Measurements from ENCODE around the gene ITPR1. TPM values are rescaled to one million over a fixed set of nuclear protein-coding genes. Genes with fewer than 3 reads are reported as not detected.

ITPR1 gene
- total and polyA plus RNA-seq, 2 donors, result 57.3 to 240 TPM

GRCh38 chr3:4729061-4729973 lies 236.2 kb downstream of the ITPR1 start:
- WGBS, result 84% methylated on average over 6 of the region's 6 CpGs
- H3K4me3 ChIP-seq (ENCODE audit: low read depth, low read length), result no peak overlapping the region
- H3K4me1 ChIP-seq (ENCODE audit: insufficient read depth), result no peaks in the 10 kb centered on the region
- no peaks in the 10 kb centered on the region for H3K36me3 ChIP-seq (ENCODE audit: insufficient read depth)
- DNase-seq (ENCODE audit: extremely low spot score), result no peak
- H3K27ac ChIP-seq (ENCODE audit: low read depth), result no peak overlapping the region

- no peak overlapping the region for H3K27ac ChIP-seq (ENCODE audit: low read depth)
- 88% methylated on average over 7 of the region's 7 CpGs for WGBS
- no peaks in the 10 kb centered on the region for H3K36me3 ChIP-seq (ENCODE audit: insufficient read depth)
- DNase-seq (ENCODE audit: extremely low spot score), result no peak
- H3K4me3 ChIP-seq (ENCODE audit: low read depth, low read length), result no peak overlapping the region
- no peaks in the 10 kb centered on the region for H3K4me1 ChIP-seq (ENCODE audit: insufficient read depth)
Observed at GRCh38 chr3:4730719-4731118, 237.6 kb downstream of the ITPR1 start.

GRCh38 chr3:4731543-4732111 lies 238.5 kb downstream of the ITPR1 start:
- Histone ChIP-seq H3K4me3 (ENCODE audit: low read depth, low read length) (no peak overlapping the region), H3K27ac (ENCODE audit: low read depth) (no peak overlapping the region), H3K4me1 (ENCODE audit: insufficient read depth) (no peaks in the 10 kb centered on the region), H3K36me3 (ENCODE audit: insufficient read depth) (no peaks in the 10 kb centered on the region)
- DNase-seq (ENCODE audit: extremely low spot score), result no peak
- 90% methylated on average over 6 of the region's 6 CpGs for WGBS

DNA sequence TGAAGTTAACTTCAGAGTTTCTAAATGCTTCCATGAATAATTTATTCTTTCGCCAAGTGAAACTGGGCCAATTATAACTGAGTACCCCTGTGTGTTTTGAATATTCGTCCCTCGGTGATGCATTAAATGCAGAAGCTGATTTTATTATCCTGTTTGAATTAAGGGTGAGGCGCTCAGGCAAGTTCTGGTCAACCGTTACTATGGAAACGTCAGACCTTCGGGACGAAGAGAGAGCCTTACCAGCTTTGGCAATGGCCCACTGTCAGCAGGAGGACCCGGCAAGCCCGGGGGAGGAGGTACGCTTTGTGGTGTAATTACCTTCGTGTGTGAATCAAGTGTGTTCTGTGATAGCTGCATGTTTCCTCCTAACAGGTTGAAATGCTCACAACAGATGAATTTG lies 239.8 kb downstream of the ITPR1 start:
- Histone ChIP-seq H3K27ac (ENCODE audit: low read depth) (no peak overlapping the region), H3K36me3 (ENCODE audit: insufficient read depth) (no peaks in the 10 kb centered on the region), H3K4me3 (ENCODE audit: low read depth, low read length) (no peak overlapping the region), H3K4me1 (ENCODE audit: insufficient read depth) (no peaks in the 10 kb centered on the region)
- DNase-seq (ENCODE audit: extremely low spot score), result no peak
- 73% methylated on average over 12 of the region's 12 CpGs for WGBS

- Histone ChIP-seq H3K36me3 (ENCODE audit: insufficient read depth) (no peaks in the 10 kb centered on the region), H3K4me1 (ENCODE audit: insufficient read depth) (no peaks in the 10 kb centered on the region), H3K27ac (ENCODE audit: low read depth) (no peak overlapping the region), H3K4me3 (ENCODE audit: low read depth, low read length) (no peak overlapping the region)
- DNase-seq (ENCODE audit: extremely low spot score), result no peak
- WGBS, result 80% methylated on average over 2 of the region's 2 CpGs
Observed at GRCh38 chr3:4734454-4734853, 241.3 kb downstream of the ITPR1 start.

- WGBS, result 90% methylated on average over 4 of the region's 4 CpGs
Observed at GRCh38 chr3:4735243-4735642, 242.1 kb downstream of the ITPR1 start.

GRCh38 chr3:4736284-4736861 lies 243.2 kb downstream of the ITPR1 start:
- no peaks in the 10 kb centered on the region for H3K4me1 ChIP-seq (ENCODE audit: insufficient read depth)
- WGBS, result 72% methylated on average over 14 of the region's 14 CpGs
- H3K27ac ChIP-seq (ENCODE audit: low read depth), result peak overlapping the region; percentile 11
- H3K4me3 ChIP-seq (ENCODE audit: low read depth, low read length), result no peak overlapping the region
- H3K36me3 ChIP-seq (ENCODE audit: insufficient read depth), result no peaks in the 10 kb centered on the region
- DNase-seq (ENCODE audit: extremely low spot score), result no peak

More at GRCh38 chr3:4735243-4735642, 242.1 kb downstream of the ITPR1 start:
- Histone ChIP-seq H3K4me3 (ENCODE audit: low read depth, low read length) (no peak overlapping the region), H3K27ac (ENCODE audit: low read depth) (no peak overlapping the region), H3K36me3 (ENCODE audit: insufficient read depth) (no peaks in the 10 kb centered on the region), H3K4me1 (ENCODE audit: insufficient read depth) (no peaks in the 10 kb centered on the region)
- DNase-seq (ENCODE audit: extremely low spot score), result no peak

DNA sequence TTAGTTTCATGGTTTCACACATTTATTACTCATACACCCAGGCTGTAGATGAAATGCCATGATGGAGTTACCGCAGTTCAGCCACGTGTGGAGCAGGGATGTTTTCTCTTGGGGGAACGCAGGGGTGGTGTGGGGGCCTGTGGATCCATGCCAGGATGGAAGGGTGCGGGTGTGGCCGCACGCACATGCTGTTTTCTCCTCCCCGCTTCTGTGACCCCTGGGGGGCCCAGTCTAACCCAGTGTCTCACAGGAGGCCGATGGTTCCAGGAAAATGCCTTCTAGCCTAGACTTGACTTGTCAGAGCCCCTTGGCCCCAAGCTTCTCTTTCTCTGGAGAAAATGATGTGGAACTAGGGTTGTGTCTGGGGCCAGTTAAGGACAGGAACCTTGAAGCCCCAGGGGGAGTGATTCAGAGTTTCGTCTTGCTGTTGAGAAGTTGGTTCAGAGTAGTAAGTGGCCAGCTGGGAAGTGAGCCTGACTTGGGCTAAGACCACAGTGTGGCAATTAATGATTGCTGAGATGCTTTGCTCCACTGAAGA lies 245.7 kb downstream of the ITPR1 start:
- H3K4me3 ChIP-seq (ENCODE audit: low read depth, low read length), result no peak overlapping the region
- DNase-seq (ENCODE audit: extremely low spot score), result no peak
- WGBS, result 86% methylated on average over 9 of the region's 9 CpGs
- H3K27ac ChIP-seq (ENCODE audit: low read depth), result no peak overlapping the region
- no peaks in the 10 kb centered on the region for H3K36me3 ChIP-seq (ENCODE audit: insufficient read depth)
- H3K4me1 ChIP-seq (ENCODE audit: insufficient read depth), result no peaks in the 10 kb centered on the region

- Histone ChIP-seq H3K4me3 (ENCODE audit: low read depth, low read length) (no peak overlapping the region), H3K36me3 (ENCODE audit: insufficient read depth) (no peaks in the 10 kb centered on the region), H3K27ac (ENCODE audit: low read depth) (peak overlapping the region; percentile 30), H3K4me1 (ENCODE audit: insufficient read depth) (no peaks in the 10 kb centered on the region)
- no peak for DNase-seq (ENCODE audit: extremely low spot score)
- WGBS, result 96% methylated on average over 9 of the region's 9 CpGs
Observed at GRCh38 chr3:4739289-4740236, 246.4 kb downstream of the ITPR1 start.

DNA sequence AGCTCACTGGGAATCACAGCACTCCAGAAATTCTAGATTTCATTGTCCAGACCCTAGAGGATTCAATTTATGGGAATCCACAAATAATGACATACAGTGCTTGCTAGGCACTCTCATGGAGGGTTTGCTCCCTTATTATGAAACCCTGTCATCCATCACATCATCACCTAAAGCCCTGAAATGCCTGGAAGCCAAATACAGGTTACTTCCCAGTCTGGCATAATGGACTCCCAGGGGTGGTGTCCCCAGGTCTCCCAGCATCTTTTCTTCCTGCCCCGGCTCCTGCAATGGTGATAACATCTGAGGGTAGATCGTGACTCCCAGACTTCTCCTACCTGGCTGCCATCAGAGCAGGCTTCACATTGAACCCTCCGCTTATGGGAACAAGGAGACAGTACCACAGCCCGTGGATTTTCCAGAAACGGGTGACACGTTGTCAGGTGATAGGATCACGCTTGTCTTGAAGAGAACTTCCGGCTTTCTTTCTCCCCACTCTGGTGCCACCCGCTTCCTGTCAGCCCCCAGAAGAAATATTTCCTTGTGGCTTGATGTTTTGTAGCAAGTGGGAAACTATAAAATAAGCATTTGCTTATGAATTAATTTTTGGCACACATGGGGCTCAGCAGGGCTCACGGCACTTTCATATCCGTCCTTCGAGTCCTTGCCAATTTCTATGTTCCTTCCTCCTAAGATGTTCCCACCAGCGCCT lies 247.4 kb downstream of the ITPR1 start:
- H3K4me1 ChIP-seq (ENCODE audit: insufficient read depth), result no peaks in the 10 kb centered on the region
- no peak for DNase-seq (ENCODE audit: extremely low spot score)
- H3K4me3 ChIP-seq (ENCODE audit: low read depth, low read length), result no peak overlapping the region
- no peaks in the 10 kb centered on the region for H3K36me3 ChIP-seq (ENCODE audit: insufficient read depth)
- WGBS, result 68% methylated on average over 13 of the region's 13 CpGs
- H3K27ac ChIP-seq (ENCODE audit: low read depth), result peak overlapping the region; percentile 80

DNA sequence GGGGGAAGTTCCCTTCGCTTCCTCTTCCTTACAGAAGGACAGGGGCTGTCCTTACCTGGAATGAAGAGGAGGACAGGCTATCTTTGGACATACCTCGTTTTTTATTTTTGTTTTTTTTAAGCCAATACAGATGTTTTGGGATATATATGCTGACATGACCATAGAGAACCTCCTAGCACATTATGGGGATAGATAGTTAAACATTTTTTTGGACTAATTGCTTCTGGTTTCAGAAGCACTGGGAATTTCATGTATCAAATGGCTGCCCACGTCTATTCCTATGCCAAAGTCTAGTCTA lies 247.9 kb downstream of the ITPR1 start:
- Histone ChIP-seq H3K4me3 (ENCODE audit: low read depth, low read length) (no peak overlapping the region), H3K27ac (ENCODE audit: low read depth) (peak overlapping the region; percentile 80), H3K4me1 (ENCODE audit: insufficient read depth) (no peaks in the 10 kb centered on the region), H3K36me3 (ENCODE audit: insufficient read depth) (no peaks in the 10 kb centered on the region)
- no peak for DNase-seq (ENCODE audit: extremely low spot score)
- WGBS, result 58% methylated on average over 3 of the region's 3 CpGs

DNA sequence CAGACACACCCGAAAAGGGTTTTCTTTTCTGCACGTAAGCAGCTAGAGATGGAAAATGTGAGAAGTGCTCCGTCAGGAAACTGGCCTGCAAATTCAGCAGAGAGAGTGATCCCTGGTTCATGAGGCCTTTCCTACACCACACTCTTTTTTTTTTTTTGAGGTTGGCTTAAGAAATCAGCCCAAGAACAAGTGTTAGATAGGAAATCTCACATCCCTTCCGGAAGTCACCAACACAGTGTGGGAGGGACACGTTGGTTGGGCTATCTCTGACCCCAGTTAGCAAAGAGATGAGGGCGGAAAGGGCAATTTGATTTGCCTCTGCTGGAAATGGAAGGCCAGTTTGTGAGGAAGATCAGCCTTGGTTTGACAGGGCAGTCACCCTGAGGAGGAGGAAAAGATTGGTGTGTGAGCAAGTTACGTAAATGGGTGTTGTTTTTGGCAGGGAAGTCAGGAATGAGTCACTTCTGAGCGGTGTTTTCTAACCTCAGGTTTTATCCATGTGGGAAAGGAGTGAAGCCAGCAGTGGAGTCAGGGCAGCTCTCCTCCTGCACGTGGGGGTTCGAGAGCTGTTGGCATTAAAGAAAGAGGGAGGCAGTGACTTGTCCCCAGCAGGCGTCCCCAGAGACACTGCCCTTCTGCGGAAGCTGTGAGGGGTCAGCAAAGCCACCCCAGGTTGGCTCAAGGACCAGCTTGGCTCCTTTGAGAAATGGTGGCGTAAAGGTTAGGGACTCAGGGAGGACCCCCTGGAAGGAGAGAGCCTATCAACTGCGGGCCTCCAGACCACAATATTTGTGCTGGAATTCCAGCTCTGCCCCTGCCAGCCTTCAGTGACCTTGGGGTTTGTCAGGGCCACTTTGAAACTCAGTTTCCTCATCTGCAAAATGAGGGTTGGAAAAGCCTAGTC lies 248.5 kb downstream of the ITPR1 start:
- no peak for DNase-seq (ENCODE audit: extremely low spot score)
- H3K4me1 ChIP-seq (ENCODE audit: insufficient read depth), result no peaks in the 10 kb centered on the region
- no peak overlapping the region for H3K4me3 ChIP-seq (ENCODE audit: low read depth, low read length)
- H3K27ac ChIP-seq (ENCODE audit: low read depth), result peak overlapping the region; percentile 80
- H3K36me3 ChIP-seq (ENCODE audit: insufficient read depth), result no peaks in the 10 kb centered on the region
- 50% methylated on average over 14 of the region's 14 CpGs for WGBS
